GM12874 (cell line): ENCODE results near the gene PRDM7.

Source experiments
- TF ChIP-seq, protein P1 (sequence below): IDR thresholded peaks from 2 replicates; pipeline ENCODE4 v1.5.1; 2011; ENCODE audit warnings: low read depth, mild to moderate bottlenecking, control low read depth, low read length, moderate library complexity; ENCODE audit not compliant: insufficient read depth

Gene PRDM7

DNA sequence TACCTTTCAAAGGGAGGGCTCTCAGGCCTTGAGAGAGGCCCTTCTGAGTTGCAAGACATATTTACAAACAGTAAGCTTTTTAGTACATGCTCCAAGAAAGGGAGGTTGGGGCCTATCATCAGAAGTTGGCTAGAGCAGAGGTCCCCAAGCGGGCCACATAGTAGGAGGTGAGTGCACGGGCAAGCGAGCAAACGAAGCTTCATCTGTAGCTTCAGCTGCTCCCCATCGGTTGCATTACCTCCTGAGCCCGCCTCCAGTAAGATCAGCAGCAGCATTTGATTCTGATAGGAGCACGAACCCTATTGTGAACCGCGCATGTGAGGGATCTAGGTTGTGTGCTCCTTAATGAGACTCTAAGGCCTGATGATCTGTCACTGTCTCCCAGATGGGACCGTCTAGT is 26.2 kb downstream of the PRDM7 start:
- TF ChIP-seq, protein P1, sequence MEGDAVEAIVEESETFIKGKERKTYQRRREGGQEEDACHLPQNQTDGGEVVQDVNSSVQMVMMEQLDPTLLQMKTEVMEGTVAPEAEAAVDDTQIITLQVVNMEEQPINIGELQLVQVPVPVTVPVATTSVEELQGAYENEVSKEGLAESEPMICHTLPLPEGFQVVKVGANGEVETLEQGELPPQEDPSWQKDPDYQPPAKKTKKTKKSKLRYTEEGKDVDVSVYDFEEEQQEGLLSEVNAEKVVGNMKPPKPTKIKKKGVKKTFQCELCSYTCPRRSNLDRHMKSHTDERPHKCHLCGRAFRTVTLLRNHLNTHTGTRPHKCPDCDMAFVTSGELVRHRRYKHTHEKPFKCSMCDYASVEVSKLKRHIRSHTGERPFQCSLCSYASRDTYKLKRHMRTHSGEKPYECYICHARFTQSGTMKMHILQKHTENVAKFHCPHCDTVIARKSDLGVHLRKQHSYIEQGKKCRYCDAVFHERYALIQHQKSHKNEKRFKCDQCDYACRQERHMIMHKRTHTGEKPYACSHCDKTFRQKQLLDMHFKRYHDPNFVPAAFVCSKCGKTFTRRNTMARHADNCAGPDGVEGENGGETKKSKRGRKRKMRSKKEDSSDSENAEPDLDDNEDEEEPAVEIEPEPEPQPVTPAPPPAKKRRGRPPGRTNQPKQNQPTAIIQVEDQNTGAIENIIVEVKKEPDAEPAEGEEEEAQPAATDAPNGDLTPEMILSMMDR: no peak

DNA sequence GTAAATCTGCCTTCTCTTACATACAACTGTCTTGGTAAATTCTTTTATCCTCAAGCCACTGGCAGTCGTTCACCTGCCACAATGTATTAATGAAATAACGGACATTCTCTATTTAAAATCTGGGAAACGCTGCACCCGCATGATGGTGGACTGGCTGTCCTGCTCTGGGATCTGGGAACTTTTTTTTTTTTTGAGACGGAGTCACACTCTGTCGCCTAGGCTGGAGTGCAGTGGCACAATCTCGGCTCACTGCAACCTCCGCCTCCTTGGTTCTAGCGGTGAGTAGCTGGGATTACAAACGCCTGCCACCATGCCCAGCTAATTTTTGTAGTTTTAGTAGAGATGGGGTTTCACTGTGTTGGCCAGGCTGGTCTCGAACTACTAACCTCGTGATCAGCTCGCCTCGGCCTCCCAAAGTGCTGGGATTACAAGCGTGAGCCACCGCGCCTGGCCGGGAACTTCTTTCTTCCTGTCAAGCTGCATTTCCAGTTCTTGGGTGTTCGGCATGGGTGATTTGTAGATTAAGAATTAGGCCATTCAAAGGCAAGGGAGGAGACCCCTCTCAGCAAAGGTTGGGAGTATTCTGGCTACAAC is 28.3 kb downstream of the PRDM7 start:
- TF ChIP-seq, protein P1: no peak

DNA sequence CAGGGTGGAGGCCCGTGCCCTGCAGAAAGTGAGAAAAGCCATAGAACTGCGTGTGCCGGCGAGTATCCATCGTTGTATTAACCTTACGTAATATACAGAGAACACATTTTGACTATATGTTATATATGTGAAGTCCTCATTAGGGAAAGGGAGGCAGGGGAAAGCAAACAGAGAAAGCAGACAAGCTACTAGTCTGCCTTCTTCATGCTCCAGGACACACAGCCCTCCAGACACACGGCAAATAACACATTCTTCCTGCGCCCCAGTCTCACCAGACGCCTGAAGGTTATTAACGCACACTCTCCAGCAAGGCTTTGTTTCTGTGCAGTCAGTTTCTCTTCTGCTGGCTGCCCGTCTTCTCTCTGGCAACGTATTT is 28.8 kb downstream of the PRDM7 start:
- TF ChIP-seq, protein P1: no peak

DNA sequence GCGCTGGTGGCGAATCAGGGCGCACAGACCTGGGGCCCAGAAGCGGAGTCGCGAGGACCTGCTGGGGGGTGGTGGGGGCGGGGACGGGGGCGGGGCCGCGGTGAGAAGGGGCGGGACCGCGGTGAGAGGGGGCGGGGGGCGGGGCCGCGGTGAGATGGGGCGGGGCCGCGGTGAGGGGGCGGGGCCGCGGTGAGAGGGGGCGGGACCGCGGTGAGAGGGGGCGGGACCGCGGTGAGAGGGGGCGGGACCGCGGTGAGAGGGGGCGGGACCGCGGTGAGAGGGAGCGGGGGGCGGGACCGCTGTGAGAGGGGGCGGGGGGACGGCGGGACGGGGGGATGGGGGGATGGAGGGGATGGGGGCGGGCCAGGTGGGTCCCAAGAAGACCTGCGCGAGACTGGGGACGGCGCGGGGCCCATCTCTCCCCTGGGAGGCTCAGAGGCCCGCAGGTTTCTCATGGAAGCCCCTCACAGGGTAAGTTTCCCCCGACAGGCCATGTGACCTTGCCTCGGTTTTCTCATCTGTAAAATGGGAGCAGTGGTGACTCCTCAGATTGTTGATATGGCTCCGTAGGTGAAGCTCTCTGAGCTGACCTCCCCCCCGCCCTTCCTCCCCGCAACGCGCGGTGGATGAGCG is 29.3 kb downstream of the PRDM7 start:
- TF ChIP-seq, protein P1: no peak

DNA sequence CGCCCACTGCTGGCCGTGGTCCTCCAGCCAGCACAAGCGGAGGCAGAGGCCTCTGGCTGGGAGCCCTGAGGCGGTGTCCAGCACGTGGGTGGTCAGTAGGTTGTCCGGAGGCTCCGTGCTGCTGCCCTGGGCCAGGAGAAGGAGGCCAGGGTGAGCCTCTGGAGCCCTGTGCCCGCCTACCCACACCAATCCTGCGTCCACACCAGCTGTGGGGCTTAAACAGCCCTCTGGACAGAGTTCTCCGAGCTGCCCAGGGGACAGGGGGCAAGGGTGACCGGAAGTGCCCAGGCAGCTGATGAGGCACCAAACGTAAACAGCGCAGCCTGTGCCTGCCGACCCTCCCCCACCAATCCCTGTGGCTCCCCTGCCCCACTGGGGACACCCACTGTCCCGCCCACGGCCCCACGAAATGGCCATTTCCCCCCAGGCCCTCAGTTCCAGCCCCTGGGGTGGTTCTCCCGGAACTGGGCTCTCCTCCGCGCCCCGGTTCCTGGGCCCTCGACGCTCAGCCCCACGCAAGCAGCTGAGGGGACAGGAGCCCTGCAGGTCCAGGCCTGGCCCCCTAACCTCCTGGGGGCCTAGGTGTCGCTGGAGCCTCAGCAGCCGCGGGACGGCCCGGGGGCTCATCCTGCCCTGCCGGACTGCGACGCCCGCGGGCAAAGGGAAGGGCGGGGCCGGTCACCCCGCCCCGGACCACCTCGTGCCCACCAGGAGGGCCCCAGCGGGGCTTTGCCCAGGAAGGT is 30.0 kb downstream of the PRDM7 start:
- TF ChIP-seq, protein P1: no peak

DNA sequence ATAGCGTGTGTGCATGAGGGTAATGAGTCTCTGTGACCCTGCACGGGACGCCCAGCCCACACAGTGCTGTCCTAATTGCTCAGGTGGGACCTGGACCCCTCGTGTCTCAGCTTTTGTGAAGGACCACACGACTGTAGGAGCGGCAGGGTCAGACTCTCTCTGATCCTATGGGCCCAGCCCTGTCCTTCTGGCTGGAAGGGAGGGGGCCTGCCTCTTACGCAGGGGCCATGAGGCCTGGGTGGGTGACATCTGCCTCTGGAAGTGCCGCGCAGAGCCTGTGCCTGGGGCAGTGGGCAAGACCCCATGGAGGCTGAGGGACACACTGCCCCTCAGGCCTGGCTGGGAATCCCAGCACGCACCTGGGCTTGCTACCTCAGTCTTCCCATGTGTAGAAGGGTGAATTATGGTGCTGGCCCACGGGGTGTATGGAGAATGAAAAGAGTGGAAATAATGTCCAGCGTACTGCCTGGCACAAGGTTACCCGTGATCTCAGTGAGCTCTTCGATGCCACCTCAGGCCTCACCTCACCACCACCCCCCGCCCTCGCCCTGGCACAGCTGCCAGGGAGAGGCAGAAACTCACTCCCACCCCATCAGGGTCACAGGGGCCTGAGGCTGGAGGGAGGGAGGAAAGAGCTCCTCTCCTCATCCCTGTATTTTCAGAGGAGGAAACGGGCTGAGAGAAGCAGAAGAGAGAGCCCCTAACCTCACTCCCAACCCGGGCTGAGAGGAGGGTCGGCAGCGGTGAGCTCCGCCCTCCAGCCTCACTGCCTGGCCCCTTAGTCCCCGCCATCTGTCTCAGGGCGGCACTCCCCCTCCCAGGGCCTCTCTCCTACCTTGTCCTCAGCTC is 30.8 kb downstream of the PRDM7 start:
- TF ChIP-seq, protein P1: no peak

DNA sequence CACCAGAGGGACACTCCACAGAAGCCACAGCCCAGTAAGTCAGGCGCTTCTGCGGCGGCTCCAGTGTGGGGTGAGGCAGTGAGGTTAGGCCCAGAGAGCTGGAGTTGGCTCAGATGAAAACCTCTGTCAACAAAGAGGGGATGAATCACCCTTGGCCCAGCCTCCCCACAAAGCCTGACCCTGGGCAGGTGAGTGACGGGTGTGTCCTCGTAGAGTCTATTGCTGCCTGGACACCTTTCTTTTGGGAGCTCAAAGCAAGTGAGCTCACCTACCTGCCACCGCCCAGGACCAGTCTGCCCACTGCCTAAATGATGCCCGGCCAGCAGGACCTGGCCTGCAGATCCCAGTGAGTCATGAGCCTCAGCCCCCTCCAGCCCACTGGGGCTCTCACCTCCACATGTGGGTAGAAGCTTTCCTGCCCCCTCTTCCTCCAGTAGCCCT is 33.0 kb downstream of the PRDM7 start:
- TF ChIP-seq, protein P1: no peak
